D341Med (cell line): ENCODE measurements around the gene TBC1D8.

ENCODE experiments used
- DNase-seq: peaks from one replicate; pipeline ENCODE4 v3.0.0; 2012; ENCODE audit warnings: low spot score

Gene TBC1D8

GRCh38 chr2:101162561-101163330 lies 11.6 kb upstream of the TBC1D8 start:
- DNase-seq: no peak

GRCh38 chr2:101161658-101162057 lies 10.5 kb upstream of the TBC1D8 start:
- no peak for DNase-seq

GRCh38 chr2:101160454-101160853 lies 9.3 kb upstream of the TBC1D8 start:
- no peak for DNase-seq

- no peak for DNase-seq
Observed at GRCh38 chr2:101159526-101159925, 8.3 kb upstream of the TBC1D8 start.

DNA sequence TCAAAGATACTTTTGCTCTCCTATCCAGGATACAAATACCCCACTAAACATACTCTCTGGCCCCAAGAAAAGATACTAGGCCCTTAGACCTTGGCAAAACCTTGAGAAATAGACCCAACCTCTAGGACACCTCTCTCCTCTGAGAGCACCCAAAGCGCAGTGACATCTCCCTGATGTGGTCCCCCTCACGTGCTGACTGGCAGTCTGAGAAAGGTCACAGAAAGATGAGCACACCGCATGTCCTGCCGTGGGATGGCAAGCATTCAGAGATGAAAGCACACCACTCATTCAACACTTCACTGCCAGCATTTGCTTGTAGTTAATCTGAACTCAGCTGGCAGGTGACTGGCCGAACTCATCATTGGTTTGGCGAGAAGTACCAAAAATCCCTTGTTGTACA lies 6.1 kb upstream of the TBC1D8 start:
- no peak for DNase-seq

DNA sequence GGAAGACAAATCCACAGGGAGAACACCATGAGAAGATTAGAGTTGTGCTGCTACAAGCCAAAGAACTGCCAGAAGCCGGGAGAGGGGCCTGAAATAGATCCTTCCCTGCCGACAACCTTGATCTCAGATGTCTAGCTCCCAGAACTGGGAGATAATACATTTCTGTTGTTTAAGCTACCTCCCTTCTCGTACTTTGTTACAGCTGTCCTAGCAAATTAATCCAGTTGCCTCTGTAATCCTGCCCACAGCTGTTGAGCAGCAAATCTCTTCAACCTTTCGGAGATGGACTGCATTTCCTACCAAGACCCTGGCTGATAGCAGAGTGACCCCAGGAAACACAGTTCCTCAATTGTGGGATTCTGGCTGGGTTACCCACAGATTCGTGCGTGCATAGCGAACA lies 2.6 kb upstream of the TBC1D8 start:
- DNase-seq: no peak

GRCh38 chr2:101153077-101153707 lies 2.0 kb upstream of the TBC1D8 start:
- DNase-seq: no peak

- no peak for DNase-seq
Observed at GRCh38 chr2:101152272-101153076, 1.3 kb upstream of the TBC1D8 start.

- DNase-seq: no peak
Observed at GRCh38 chr2:101151859-101152271, 683 bp upstream of the TBC1D8 start.

- DNase-seq: peak; percentile 69
Observed at GRCh38 chr2:101150306-101151145, 656 bp downstream of the TBC1D8 start.

DNA sequence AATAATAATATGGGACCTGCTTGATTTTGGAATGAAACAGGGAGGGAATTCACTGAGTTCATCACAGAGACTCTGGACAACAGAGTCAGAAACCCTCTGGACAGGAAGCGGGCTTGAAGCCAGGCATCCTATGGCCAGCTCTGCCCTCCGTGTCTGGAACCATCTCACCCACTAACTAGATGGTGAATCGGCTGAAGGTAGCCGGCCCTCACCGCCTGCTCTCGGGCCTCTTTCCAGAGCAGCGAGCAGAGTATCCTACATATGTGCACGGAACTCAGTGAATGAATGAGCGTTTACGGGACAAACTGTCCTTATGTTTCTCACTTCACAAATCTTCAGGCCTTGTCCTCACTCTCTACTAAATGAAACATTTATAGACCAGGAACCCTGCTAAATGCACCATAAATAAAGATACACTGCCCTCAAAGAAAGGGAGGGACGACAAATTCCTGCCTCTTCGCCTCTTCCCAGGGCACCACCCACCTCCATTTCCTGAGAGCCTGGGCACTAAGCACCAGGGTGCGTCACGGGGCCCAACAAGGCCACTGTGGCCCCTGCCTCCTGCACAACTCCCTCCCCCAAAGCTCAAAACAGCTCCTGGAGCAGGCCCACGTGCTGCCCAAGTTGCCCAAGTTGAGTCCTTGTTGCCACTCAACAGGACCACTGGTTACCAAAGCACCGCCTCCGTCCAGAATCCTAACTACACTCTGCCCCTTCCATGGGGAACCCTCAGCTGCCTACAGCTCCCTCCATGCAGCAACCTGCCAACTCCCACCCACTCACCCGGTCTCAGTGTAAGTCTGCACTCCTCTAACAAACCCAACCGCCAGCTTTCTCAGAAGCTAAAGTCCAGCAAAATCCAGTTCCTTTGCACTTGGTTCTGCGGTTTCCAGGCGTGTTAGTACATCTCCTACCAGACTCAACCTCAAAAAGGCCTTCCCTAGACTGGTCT lies 1.7 kb downstream of the TBC1D8 start:
- no peak for DNase-seq

DNA sequence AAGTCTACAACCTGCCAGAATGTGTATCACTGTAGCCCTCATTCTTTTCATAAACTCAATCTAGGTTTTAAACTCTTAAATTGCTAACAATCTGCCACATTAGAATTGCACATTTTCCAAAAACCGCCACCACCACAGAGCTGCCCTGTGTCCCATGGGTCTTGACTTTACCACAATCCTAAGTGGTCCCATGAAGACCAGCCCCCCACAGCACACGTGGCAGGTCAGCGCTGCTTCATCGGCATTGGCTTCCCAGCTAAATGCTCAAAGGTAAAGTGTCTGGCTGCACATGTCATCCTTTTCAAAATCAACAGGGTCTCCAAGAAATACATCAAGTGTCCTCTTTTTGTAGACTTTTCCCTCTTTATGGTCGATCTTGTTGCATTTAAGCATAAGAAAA lies 2.4 kb downstream of the TBC1D8 start:
- DNase-seq: no peak

- DNase-seq: no peak
Observed at GRCh38 chr2:101147971-101148370, 3.2 kb downstream of the TBC1D8 start.

DNA sequence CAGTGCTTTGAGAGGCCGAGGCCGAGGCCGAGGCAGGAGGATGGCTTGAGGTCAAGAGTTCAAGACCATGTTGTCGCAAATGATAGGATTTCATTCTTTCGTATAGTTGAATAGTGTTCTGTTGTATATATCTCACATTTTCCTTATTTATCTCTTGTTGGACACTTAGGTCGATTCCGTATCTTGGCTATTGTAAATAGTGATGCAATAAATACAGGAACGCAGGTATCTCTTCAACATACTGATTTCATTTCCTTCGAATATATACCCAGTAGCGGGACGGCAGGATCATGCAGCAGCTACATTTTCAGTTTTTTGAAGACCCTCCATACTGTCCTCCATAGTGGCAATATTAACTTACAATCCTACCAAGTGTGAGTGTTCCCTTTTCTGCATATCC lies 4.1 kb downstream of the TBC1D8 start:
- no peak for DNase-seq

GRCh38 chr2:101146535-101146934 lies 4.6 kb downstream of the TBC1D8 start:
- no peak for DNase-seq

DNA sequence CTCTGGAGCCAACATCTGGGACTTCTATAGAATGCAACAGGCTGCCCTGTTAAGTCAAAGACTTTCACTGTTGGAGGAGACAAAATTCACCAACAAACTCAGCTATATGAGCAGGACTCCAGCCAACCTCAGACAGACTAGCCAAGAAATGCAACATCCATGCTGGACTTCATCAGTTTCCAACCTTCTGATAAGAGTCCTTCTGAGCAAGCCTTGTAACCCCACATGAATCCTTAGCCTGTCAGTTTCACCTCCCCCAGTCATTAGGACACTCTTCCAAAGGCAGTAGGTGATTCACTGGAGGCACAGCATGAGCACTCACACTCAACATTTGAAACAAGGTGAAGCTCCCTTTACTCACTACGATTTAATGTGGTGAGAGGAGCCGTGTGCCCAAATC lies 5.8 kb downstream of the TBC1D8 start:
- DNase-seq: no peak

- DNase-seq: no peak
Observed at GRCh38 chr2:101142163-101142562, 9.0 kb downstream of the TBC1D8 start.

- DNase-seq: no peak
Observed at GRCh38 chr2:101140978-101141655, 10.1 kb downstream of the TBC1D8 start.

DNA sequence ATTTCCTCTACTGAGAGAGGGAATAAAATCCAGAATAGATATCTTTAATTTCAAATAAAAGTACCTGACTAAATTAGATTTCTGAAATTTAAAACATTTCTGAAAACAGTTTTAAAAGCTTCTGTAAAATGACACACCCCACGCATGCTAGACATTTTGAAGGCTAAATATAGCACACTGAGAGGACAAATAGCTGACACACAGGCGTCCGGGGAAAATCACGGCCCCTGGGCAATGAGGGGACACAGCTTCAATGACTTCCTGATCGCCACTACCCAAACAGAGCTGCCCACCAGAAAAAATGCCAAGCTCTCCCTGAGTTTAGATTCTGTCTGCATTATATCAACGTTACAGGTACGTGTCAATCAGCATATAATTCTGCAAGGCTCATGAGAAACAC lies 10.9 kb downstream of the TBC1D8 start:
- no peak for DNase-seq

DNA sequence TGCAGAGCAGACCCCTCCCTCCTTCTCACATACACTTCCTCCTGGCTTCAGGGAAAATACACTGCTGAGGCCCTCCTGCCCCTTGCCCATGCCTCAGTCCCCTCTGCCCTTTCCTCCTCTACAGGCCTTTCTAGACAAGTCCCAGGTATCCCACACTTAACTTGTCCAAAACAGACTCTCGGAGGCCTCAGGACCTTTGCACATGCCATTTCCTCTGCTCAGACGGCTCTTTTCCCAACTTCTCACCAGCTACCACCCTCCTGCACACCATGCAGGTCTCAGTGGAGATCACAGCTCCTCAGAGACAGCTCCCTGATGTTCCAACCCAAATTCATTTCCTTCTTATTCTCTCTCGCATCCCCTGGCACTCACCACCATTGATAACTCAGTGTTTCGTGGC lies 11.7 kb downstream of the TBC1D8 start:
- DNase-seq: no peak
